Subcutaneous adipose tissue (tissue), 4 donors: ENCODE measurements around the gene F2RL3. TPM values are rescaled to one million over a fixed set of nuclear protein-coding genes. Genes with fewer than 3 reads are reported as not detected.

Source experiments
- CTCF ChIP-seq: fragments of 450-650 bp; IDR thresholded peaks from one replicate; pipeline ENCODE4 v1.5.1; 2016; ENCODE audit warnings: low read depth, mild to moderate bottlenecking, control low read depth, antibody characterized with exemption, moderate library complexity
- total RNA-seq, 4 donors: library from RNA; depleted of rRNA; stranded (reverse); fragments of >200 nt; gene quantifications; one replicate each; pipeline ENCODE4 v1.1.0, GENCODE V29; 2016

F2RL3 gene
- total RNA-seq, 4 donors from 2014 or later: 2.5 to 24.1 (median 10.6) TPM

- TF ChIP-seq CTCF: no peak
These were observed 6.8 kb downstream of the F2RL3 start for GRCh38 chr19:16895467-16896145.

DNA sequence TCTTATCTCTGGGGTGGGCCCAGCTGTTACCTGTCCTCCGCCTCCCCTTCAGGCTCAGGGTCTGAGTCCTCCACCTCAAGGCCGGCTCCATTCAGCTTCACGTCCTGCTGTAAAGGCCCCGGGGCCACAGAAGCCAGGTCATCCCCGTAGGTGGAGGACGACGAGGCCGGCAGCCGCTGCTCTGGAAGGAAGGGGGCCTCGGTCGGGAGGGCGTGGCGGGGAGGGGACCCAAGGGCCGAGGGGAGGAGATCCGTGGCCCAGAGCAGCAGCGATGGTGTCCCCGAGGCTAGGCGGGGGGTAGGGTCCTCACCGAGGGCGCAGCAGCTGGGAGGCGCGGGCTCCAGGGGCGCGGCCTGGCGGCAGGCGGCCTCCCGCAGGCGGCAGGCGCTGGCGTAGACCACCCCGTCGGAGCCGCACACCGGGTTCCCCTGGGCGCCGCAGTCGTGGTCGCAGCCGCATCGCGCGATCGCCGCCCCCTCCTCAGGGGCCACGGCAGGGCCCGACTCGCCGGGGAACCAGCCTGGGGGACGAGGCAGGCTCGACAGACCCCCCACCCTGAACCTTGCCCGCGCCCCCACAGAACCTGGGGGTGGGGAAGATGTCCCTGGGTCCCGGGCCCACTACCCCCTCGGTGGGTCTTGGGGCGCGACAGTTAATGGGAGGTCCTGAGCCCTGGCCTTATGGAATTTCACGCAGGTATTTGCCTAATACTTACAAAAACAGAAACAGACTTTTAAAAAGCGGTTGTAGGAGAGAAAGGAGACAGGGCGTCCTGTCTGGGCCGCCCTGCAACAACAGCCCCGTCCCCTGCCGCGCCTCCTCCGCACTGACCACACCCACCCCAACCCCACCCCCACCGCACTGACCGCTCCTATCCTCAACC lies 7.6 kb downstream of the F2RL3 start:
- TF ChIP-seq CTCF: no peak

DNA sequence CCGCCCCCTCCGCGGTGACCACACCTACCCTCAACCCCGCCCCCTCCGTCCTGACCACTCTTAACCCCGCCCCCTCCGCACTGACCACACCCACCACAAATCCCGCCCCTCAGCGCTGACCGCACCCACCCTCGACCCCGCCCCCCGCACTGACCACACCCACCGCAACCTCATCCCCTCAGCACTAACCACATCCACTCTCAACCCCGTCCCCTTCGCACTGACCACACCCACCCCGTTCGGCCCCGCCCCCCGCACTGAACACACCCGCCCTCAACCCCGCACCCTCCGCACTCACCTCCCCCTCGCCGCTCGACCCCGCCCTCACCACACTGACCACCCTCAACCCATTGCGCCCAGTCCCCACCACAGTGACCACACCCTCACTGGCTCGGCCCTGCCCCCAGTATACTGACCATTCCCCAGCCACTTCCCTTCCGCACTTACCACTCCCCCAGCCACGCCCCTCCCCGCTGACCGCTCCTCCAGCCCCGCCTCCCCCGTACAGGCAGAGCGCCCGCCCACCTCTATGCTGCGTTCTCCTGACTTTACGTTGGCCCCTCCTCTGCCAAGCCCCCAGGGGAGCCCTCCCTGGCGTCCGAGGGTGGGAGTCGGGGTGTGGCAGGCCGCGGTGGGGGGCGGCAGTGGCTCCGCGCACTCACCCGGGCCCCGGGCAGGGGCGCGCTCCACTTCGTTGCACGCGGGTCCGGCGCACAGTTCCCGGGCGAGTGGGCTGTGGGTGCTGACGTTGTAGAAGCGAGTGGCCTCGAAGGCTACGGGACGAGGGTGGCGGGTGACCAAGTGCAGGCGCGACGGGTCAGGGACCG lies 8.4 kb downstream of the F2RL3 start:
- TF ChIP-seq CTCF: no peak

- TF ChIP-seq CTCF: no peak
These were observed 9.0 kb downstream of the F2RL3 start for GRCh38 chr19:16897856-16898161.

DNA sequence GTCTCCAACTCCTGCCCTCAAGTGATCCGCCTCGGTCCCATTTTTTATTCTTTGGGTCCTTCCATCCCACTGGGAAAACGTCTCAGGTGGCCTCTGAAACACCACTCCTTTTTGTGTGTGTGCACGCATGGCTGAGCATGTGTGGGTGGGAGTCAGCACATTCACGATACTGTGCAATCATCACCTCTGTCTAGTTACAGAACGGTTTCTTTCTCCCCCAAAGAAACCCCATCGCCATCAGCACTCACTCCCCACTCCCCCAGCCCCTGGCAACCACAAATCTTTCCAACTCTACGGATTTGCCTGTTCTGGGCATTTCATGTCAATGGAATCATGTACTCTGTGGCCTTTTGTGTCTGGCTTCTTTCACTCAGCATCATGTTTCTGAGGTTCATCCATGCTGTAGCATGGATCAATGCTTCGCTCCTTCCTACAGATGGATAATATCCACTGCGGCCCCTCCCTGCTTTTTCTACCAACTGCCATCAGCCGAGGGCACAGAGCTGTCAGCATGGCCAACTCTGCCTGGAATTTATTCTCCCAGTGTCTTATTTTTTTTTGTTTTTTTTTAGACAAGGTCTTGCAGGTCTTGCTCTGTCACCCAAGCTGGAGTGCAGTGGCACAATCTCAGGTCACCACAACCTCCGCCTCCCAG lies 9.7 kb downstream of the F2RL3 start:
- no peak for TF ChIP-seq CTCF

- TF ChIP-seq CTCF: no peak
These were observed 10.8 kb downstream of the F2RL3 start for GRCh38 chr19:16899566-16900075.
